HG03280 (cell line): ENCODE results near the gene VTI1A.

ENCODE experiments used
- ATAC-seq: cut with Tn5 transposase; IDR thresholded peaks from one replicate; pipeline ENCODE4 v1.9.1; 2021; ENCODE audit warnings: mild to moderate bottlenecking, moderate library complexity; ENCODE audit not compliant: unreplicated experiment

The VTI1A gene

DNA sequence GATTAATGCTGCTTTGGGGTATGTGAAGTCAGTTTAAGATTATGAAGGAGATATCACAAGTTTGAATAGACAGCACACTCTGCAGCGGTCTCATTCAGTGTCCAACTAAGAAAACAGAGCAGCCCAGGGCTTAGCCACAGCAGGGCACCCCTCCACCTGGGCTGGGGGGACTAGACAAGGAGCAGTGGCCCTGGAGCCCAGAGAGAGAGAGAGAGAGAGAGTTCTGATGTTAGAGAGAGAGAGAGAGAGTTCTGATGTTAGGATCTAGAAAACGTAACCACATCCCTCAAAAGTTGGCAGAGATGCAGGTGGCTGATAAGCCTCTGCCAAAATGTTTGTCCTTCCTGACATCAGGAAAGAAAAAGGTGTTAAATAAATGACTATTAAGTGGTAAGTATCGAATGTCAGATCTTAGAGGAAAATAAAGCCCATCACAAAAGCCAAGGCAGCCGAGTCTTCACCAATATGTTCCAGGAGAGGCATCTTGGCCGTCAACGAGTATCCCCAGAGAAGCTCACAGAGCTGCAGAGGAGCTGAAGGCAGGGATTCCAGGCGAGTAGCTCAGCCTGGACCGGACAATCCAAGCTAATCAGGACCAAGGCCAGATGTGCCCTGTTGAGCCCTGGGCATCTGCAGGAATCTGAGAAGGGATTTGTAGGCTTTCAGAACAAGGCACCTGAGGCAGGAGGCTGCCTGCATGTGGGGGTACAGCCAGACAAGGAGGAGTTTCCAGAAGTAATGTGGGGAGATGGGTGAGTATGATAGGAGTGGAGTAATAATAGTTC is 352.9 kb downstream of the VTI1A start:
- no peak for ATAC-seq

DNA sequence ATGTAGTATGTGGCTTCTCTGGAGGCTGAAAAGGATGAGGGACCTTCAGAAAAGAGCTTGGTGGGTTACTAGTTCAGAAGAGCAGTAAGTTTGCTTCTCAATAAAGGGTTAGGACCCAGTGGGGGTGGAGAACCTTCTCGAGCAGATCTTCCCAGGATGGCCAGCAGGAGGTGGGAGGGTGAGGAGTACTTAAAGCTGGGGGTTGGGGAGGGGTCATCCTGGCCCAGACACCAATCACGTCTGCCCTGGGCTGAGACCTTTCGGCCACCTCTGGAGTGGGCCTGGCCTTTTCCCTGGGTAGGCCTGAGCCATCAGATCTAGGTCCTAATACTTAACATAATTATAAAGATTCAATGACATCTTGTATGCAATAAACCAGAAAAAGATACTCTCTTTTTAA is 354.0 kb downstream of the VTI1A start:
- no peak for ATAC-seq

DNA sequence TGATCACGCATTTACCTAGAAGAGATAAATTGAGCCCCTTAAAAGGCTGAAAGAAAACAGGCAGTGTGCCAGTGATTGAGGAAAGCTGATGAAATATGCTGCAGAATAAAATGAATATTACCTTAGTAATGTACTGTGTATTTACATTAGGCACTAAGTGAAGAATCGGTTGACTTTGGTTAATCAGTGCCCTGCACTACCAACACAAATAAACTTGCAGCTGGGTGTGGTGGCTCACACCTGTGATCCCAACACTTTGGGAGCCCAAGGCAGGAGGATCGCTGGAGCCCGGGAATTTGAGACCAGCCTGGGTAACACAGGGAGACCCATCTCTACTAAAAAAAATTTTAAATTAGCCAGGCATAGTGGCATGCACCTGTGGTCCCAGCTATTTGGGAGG is 354.7 kb downstream of the VTI1A start:
- ATAC-seq, result no peak

DNA sequence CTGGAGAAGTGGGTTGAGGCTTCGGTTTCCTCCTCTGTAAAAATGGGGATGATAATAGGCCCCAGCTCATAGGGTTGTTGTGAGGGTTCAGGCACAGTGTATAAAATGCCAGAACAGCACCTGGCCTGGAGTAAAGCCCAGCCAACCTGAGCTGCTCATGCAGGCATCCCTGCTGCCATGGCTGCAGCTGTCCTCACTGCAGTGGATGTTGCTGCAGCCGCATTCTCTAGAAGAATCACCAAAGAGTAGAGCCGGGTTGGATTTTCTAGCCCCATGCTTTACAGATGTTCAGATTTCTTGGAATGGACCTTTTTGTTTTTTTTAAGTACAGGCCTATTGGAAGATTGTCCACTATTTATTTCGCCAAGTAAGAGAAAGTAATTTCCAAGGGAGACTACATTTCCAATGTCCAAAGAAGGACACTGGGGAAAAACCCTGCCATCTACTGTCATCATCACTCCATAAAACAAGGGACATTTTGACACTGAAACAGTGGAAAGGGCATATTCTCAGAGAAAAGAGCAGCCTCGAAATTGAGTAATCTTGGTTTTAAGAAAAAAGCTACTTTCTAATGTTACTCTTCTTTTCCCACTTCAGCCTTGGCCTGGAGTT is 355.5 kb downstream of the VTI1A start:
- no peak for ATAC-seq

DNA sequence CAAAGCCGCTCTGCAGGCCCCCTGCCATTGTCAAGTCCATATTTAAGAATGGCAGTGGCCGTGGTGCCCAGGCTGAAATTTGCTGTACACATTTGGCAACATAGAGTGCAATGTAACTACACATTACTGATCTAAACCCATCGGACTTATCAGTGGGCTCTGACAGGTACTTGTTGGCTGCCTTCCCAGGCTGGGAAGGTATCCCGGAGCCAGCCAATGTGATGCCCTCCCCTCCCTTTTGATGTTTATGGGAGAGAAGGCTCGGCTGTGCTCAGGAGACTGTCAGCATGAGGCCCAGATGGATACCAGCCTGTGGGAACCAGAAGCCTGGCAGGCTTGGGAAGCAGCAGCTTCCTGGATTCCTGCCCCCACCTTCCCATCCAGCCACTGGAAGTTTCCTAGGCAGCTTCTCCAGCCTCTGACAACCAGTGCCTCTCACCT is 357.0 kb downstream of the VTI1A start:
- no peak for ATAC-seq

DNA sequence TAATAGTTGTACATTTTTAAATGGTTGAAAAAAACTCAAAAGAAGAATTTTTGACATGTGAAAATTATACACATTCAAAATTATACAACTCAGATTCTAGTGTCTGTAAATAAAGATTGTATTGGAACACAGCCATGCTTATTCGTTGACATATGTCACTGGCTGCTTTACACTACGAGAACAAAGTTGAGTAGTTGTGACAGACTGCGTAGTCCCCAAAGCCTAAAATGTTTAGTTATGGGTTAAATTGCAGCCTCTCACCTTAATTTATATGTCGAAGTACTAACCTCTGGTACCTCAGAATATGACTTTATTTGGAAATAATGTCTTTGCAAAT is 358.2 kb downstream of the VTI1A start:
- ATAC-seq, result no peak

DNA sequence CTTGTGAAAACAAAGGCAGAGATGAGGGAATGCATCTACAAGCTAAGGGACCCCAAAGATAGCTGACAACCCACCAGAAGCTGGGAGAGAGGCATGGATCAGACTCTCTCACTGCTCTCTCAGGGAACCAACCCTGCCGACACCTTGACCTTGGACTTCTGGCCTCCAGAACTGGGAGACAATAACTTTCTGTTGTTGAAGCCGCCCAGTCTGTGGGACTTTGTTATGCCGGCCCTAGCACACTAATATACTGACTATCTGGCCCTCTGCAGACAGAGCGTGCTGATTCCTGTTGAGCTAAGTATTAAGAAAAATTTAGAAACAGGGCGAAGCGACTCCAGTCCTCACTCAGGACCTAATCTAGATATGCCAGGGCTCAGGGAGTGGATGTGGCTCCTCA is 358.7 kb downstream of the VTI1A start:
- no peak for ATAC-seq

DNA sequence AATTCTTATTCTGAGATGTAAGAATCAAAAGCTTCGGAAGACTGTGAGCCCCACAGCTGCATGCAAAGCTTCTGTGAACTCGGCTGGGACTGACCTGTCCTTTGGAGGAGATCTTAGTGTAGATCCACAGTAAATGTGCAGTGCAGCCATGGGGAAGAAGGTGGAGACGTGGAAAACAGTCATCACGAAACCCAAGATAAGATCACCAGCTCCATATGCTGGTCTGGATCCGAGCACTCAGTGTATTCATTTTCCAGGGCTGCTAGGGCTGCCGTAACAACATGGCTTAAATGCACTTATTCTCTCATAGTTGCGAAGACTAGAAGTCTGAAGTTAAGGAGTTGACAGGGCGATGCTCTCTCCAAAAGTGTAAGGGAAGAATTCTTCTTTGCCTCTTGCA is 360.0 kb downstream of the VTI1A start:
- ATAC-seq, result no peak

DNA sequence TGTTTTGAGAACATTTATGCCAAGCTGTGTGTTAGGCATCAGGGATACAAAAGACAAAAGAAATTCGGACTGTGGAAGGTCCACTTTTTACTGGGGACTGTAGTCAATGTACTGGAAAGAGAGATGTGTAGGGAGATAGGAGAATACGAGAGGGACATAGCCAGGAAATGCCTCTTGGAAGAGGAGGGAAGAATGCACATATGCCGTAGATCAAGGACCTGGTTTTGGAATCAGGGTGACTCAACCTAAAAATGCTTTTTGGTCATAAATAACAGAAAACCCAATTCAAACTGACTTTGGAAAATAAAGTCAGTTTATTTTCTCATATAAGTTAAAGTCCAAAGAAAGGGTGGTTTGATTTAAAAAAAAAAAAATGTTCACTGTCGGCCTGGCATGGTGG is 362.7 kb downstream of the VTI1A start:
- no peak for ATAC-seq

DNA sequence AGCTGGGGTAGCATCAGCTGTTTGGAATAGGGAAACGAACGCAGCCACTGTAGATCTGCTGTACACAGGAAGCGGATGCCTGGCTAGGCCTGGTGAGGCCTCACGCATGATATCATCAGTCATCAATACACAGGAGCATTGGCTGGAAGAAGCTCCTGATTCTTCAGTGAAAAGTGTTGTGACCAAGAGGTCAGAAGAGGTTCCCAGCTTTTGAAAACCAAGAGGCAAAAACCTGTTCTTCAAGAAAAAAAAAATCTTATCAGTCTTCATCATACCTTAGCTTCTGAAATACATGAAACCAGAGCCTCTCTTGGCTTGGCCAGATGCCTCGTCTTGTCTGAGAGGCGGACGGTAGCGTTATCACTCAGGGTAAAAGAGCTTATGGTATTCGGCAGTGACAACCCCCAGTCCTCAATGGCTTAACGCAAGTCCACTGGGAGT is 363.7 kb downstream of the VTI1A start:
- ATAC-seq, result no peak

DNA sequence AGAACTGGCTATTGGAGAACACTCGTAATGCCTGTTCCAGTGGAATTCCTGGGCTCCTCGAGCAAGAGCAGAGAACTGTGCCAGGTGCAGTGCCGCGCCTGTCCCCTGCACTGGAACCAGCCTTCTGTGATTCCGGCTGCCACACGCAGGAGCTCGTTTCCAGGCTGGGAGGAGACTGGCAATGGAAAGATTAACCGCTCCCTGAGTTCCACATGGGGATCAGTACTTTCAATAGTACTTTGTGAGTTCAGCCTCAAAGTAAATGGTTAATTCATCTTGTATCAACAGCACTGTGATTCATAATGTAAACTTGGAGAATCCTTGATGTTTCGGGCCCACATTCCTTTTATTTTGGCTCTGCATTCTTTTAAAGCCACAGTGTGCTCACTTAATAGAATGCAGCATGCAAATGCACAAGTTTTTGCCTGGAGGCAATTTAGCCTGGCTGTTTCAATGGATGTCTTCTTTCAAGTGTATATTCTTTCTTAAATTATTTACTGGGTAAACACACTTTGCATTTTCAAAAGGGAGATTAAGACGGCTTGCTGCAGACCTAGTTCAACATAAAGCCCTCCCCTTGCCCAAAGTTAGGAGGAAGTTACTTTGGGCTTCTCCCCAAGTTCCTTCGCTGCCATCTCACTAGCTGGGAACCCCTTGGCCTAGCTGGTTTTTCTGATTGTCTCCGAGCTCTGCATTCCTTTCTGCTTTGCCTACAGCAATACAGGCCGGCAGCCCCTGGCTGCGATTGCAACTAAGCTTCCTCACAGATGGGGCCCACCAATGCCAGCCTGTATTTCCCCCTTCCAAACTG is 364.9 kb downstream of the VTI1A start:
- no peak for ATAC-seq

DNA sequence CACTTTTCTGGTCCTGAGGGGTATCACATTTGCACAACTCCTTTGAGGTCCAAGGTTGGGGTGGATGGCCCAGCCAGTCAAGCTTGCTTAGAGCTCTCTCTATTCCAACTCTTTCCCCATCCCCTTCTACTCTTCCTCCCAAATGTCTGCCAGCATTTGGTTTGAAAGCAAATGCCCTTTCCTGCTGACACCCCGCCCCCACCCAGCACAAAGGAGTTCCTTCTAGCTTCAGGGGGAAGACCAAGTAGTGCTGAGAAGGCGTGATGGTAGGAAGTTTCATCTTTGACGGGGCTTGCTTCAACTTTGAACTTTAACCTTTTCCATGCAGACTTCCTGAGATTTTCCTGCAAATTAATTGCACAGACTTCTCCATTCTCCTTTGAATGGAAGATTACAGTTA is 365.6 kb downstream of the VTI1A start:
- no peak for ATAC-seq

DNA sequence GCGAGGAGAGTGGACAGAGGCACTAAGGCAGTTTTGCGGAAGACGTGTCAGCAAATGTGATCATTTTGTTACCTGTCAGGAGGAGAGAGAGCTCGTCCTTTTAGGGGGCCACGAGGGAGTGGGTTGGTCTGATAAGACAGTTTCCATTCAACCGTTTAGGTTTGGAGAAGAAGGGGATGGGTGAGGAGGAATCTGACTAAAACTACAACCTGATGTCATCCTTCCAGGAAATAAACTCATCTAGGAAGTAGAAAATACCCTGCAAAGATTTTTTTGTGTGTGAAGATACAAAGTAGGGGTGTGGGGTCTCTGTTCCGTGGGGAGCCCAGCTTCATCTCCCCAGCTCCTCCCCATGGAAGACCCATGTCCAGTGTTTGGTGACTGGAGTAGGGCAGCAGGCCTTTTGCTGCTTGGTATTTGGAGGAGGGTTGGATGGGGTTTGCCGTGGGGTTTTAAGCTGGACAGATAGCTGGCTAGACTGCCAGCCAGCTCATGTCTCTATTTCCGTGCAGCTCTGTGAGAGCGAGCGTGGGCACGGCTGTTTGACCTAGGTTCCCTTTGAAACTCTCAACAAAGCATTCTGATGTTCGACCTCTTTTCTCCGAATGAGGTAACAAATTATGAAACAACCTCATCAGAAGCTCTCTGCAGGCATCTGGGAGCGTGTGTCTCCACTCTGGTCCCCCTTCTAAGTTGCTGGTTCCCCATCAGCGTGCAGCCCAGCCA is 367.0 kb downstream of the VTI1A start:
- no peak for ATAC-seq

DNA sequence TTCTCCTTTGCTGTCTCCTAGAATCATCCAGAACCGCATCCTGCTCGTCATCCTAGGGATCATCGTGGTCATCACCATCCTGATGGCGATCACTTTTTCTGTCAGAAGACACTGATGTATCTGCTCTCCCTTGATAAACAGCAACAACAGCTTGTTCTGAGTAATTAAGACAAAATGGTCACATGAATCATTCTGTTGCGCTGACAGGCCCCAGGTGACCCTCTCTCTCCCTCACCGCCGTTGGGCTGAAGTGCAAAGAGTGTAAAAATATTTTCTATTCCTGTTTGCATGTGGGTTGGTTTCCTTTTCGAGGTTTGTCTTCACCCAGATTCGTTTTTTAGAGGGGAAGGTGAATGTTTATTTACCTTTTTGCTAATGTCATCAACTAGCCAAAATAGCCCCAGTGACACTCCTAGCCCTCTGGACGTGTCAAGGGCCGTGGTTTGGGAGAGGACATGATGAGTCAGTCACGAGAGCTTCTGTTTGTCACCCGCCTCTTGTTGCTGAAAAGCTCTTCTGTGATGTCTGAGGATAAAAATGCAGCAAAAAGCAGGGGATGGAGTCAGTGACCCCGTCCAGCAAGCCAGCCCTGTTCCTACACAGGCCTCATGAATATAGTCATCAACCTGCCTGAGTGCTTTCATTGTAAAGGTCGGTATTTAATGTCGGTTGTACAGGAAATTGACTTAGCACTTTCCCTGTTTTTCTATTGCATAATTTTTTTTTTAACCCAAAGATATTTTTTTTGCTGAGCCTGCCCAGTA is 368.4 kb downstream of the VTI1A start:
- no peak for ATAC-seq

DNA sequence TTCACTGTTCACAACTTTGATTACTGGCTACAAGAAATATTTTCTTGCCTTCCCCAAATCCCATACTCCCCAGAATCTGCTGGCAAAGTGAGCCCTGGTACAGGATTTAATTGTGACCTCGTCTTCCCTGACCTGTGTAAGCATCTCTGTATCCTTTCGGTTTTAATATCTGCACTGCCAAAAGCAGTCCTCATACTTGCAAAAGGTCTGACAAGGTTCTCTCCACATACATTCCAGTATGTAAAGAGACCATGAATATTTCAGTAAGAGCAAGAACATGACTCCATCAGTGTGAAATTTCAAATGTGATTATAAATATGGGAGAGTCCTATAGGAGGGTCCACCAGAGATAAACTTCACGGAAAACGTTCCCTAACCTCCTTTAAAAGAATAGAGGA is 369.0 kb downstream of the VTI1A start:
- no peak for ATAC-seq

DNA sequence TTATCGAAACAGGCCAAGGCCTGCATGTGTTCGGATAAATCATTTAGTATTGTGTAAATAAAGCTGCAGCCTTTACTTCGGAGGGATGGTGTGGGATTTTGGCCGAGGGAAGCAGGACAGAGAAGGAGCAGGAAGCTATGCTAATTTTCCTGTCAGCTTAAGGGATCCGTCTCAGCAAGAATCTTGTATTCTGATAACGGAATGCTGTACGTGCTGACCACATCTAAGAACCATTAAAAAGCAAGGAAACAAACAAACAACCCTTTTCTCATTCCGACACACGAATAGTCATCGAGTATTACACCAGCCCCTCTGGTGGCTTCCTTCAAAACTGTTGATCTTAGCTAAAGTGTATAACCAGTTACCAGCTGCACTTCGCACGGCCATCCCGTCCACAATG is 369.9 kb downstream of the VTI1A start:
- no peak for ATAC-seq

DNA sequence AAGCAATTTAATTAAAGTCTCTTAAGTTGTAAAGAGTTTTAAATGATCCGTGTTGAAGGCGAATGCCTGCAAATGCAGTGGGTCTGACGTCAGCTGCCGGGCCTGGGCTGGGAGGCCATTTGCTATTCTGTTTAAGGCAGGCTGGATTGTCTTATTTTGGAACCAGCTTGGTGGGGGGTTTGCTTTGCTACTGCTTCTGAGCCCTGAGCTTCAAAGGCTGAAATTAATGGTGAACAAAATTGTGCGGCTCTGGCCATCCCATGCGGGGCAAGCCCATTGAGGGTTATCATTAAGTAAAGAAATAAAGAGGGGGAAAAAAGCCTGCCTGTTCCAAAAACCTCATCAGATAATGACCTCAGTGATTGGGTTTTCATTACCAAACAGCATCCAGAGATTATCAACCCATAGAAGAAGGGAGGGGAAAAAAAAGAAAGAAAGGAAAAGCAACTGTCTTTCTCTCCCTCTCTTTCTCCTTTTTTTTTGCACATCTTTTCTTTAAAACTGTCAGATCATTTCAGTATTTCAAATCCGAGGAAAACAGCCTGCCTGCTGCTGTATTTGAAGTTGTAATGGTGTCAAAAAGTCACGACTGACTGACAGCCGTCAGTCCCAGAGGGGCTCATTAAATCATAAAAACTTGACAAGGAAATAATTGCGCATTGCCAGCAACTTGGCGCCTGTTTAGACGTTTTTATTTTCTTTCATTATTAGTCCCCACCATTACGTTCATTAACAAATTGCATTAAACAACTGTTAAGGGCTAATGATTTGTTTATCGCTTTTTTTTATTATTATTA is 371.2 kb downstream of the VTI1A start:
- ATAC-seq, result no peak

DNA sequence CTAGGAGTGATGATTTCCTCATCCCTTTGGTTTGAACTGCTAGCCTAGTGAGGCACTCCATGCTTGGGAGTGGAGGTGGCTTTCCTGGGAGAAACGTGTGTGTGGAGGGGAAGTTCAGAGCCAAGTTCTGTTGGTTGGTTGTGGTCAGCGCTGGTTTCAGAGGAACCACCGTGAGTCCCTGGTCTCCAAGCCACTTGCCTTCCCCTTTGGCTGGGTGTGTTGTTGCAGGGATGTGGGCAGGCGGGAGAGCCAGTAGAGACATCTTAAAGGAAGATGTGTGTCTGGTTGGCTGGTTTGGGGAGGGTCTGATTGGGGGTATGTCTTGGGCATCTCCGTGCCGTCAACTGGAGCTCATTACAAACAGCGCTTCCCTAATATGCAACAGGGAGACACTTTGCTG is 372.2 kb downstream of the VTI1A start:
- no peak for ATAC-seq

DNA sequence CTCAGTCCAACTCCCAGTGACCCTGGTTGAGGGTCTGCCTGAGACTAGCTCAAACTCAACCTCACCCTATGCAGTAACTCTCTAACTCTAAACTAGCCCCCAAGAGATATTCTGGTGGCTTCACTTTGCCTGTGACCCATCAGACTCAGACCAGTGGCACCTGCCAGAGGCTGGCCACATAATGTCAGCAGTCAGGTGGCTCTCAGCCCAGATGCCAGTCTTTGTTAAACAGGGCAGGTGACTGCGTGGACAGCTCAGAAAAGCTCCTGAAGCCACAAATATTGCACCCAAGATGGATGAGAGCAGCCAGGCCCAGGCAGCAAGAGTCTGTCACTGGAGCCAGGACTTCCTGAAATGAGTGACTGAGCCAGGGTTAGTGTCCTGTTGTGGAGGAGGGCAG is 373.3 kb downstream of the VTI1A start:
- ATAC-seq, result no peak

DNA sequence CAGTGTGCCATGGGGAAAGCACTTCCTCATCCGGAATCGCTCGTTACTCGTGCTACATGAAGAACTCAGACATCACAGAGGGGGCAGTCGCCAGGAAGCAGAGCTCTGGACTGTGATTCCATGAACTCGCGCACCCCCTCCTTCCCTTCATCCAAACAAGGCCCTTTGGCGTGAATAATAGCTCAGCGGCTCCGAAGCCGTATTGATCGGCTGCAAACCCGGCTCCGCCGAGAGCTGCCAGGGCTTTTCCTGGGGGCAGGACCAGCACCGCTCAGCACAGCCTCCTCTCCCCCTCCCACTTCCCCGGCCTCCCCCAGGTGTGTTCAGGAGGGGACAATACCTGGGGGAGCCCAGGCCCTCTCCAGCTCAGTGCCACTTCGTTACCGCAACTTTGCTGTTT is 374.0 kb downstream of the VTI1A start:
- ATAC-seq, result no peak
